HG03378 (cell line): ENCODE measurements around the gene GAST.
"Not testable (repeated sequence)": the region's sequence is repeated elsewhere in the genome, so short reads cannot be mapped to it uniquely, and the experiment has no call there.

ENCODE experiments used
- ATAC-seq: cut with Tn5 transposase; IDR thresholded peaks from one replicate; pipeline ENCODE4 v1.9.1; 2021; ENCODE audit warnings: mild to moderate bottlenecking, moderate library complexity; ENCODE audit not compliant: unreplicated experiment

Gene GAST

GRCh38 chr17:41683441-41684007 is 28.6 kb upstream of the GAST start:
- ATAC-seq, result no peak

DNA sequence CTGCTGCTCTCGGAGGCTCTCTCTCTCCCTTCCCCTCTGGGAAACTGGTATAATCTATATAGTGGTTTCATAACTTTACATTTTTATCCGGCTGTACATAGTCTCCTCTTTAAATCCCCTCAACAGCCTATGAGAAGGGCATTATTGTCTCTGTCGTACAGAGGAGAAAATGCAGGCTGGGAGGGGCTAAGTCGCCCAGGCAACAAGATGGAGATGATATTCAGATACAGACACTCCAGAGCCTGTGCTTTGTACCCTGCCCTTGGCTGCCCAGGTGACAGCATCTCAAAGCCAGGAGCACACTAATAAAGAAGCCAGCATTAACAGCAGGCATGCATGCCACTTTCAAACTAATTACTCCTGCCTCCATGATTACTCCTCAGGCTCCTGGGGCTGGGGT is 28.1 kb upstream of the GAST start:
- no peak for ATAC-seq

DNA sequence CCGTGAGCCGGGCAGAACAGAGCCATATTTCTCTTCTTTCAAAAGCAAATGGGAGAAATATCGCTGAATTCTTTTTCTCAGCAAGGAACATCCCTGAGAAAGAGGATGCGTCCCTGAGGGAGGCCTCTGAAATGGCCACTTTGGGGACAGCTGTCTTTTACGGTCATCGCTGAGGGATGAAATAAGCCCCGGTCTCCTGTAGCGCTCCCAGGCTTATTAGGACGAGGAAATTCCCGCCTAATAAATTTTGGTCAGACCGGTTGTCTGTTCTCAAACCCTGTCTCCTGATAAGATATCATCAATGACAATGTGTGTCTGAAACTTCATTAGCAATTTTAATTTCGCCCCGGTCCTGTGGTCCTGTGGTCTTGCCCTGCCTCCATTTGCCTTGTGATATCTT is 26.4 kb upstream of the GAST start:
- ATAC-seq, result not testable (repeated sequence)

DNA sequence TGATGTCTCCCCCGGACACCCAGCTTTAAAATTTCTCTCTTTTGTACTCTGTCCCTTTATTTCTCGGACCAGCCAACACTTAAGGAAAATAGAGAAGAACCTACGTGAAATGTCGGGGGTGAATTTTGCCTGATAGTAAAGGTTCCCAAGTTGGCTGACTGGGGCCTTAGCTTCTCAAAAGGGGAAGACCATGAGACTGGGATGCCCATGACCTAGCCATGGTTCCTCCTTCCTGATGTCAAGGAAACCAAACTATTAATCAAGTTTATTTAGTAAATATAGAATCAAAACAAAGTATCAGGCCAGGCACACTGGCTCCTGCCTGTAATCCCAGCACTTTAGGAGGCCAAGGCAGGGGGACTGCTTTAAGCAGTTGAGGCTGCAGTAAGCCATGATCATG is 25.9 kb upstream of the GAST start:
- no peak for ATAC-seq

DNA sequence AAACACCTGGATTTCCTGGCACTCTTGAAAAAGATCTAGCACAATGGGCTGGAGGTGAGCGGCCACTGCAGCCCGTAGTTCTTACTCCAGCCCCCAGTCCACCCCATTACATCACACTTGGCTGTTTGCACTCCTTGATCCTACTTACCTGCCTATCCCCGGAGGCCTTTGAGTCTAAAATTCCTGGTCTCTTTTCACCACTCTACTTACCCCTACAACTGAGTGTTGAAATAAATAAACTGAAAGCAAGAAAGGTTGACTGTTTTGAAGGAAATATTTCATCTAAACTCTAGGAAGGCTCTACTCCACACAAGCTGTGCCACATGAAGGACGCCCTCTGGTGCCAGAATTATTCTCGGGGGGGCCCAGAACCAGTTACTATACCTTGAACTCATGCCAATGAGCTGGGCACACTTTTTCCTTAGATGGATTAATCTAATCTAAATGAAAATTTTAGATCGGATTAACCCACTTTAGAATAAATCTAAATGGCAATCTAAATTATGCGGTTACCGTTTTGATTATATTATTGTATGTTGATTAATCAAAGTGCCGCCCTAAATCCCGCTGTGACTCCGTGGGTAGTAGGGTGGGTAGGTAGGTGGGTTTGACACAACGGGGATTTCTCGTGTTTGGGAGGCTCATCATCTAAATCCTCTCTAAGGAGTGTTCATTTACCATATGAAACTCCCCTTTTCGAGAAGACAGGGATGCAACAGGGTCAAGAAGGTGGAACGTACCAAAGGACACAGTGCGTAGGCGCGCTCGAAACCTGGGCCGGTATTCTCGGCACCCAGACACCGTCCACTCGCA is 24.1 kb upstream of the GAST start:
- ATAC-seq, result peak; percentile 23

GRCh38 chr17:41688641-41689496 is 23.3 kb upstream of the GAST start, which contains the start of gene EIF1:
TSS of gene EIF1 (plus strand) at chr17:41688885. CDS start at chr17:41689039, 154 bp downstream.
- peak; percentile 60 for ATAC-seq

DNA sequence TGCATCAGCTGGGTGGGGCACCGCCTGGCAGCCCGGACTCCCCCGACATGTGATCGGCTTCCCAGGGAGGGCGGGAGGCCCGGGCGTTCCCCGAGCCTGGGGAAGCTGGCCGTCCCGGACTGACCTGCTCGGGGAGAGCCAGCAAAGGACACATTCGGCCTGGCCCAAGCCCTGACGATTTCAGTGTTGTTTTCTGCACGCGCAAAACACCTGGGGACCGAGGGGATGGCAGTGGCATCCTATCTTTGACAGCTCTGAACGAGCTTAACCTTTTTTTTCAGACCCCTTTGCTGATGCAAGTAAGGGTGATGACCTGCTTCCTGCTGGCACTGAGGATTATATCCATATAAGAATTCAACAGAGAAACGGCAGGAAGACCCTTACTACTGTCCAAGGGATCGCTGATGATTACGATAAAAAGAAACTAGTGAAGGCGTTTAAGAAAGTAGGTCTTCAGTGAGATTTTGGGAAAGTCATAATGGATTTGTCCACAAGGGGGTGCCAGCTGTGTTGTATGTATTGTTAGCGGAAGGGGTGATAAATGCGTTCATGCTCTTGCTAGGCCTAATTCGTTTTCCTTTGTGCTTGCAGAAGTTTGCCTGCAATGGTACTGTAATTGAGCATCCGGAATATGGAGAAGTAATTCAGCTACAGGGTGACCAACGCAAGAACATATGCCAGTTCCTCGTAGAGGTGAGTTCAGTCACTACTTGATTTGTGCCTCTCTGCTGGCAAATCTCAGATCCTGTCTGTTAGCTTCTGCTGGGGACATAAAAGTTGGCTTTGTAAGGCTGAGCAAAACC is 22.4 kb upstream of the GAST start:
- no peak for ATAC-seq

DNA sequence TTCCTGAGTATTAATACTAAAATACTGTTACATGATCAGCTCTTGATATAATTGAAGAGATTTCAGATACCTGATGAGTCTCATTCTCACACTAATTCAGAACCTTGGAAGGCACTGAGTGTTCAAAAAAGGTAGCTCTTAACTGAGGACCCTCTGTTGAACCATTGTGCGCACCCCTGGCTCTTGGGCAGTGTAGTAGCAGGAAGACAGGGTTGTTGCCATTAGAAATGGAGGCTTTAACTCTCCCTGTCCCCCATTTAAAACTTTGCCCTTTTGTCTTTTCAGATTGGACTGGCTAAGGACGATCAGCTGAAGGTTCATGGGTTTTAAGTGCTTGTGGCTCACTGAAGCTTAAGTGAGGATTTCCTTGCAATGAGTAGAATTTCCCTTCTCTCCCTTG is 21.6 kb upstream of the GAST start:
- no peak for ATAC-seq

GRCh38 chr17:41691031-41691777 is 20.9 kb upstream of the GAST start:
- no peak for ATAC-seq

GRCh38 chr17:41692722-41693521 is 19.2 kb upstream of the GAST start:
- no peak for ATAC-seq

GRCh38 chr17:41695134-41695661 is 16.9 kb upstream of the GAST start:
- ATAC-seq, result no peak

DNA sequence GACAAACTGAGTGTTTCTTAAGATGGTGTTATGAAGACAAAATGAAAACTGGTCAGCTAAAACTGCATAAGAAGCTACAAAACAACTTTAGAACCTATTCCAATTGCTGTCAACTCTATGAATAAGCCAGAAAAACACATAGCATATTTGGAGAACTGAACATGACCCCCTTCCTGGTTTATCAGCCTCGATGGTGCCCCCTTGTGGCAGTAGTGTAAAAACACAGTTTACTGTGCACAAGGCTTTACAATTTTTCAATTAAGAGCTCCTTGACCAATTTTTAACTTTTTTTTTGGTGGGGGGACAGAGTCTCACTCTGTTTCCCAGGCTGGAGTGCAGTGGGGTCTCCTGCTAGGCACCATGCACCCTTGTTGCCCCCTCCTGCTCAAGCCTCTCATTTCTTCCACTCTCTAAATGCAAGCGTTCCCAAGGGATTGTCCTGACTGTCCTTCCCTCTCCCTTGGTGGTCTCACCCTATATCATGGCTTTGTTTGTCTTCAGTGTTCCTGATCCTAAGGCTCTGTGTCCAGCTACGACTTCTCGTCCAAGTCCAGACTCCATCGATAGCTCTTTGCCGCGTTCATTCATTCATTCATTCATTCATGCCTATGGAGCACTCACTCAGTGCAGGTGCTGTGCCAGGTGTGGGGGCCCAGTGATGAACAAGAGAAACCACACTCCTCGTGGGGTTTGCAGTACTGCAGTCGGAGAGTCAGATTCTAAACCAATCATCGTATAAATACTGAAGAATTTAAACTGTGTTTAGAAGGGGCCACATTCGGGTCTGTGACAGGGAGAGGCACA is 16.0 kb upstream of the GAST start:
- ATAC-seq, result no peak

DNA sequence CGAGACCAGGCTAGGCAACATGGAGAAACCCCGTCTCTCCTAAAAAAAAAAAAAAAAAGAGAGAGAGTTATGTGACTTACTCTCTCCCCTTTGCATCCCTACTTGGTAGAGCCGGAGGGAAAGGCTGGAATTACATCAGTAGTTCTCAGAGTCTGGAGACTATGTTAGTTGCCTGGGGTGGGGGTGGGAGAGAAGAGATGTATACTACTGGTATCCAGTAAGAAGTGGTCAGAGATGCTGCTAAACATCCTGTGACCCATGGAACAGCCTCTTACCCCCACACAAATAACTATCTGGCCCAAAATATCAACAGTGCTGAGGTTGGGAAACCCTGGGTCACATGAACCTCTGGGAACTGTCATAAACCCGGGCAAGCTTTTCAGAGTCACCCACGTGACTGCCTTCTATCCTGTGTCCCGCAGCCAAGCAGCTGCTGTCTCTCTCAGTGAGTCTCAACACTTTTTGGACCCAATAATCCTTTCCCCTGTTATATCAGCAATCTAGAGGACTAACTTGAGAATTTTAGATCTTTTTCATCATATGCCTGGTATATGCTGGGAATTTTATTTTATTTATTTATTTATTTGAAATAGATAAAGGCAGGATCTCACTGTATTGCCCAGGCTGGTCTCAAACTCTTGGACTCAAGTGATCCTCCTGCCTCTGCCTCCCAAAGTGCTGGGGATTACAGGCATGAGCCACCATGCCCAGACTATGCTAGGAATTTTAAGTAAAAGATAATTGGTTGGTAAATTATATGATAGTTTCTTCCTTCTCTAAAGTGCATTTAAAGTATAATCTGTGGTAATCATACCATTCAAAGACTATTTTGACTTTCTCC is 14.8 kb upstream of the GAST start:
- ATAC-seq, result no peak

- not testable (repeated sequence) for ATAC-seq
These were observed 11.3 kb upstream of the GAST start for GRCh38 chr17:41700843-41701242.

DNA sequence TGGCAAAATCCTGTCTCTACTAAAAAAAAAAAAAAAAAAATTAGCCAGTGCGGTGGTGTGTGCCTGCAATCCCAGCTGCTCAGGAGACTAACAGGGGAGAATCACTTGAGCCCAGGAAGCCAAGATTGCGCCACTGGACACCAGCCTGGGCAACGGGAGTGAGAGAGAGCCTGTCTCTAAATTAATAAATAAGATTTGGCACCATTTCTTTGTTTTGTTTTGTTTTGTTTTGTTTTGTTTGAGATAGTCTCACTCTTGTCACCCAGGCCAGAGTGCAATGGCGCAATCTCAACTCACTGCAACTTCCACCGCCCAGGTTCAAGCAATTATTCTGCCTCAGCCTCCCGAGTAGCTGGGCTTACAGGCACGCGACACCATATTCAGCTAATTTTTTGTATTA is 9.4 kb upstream of the GAST start:
- no peak for ATAC-seq

- no peak for ATAC-seq
These were observed 6.7 kb upstream of the GAST start for GRCh38 chr17:41705271-41705991.
